GM19467 (cell line): ENCODE data around the gene C9orf43.
"Not testable (repeated sequence)": the region's sequence is repeated elsewhere in the genome, so short reads cannot be mapped to it uniquely, and the experiment has no call there.

Source experiments
- ATAC-seq: cut with Tn5 transposase; IDR thresholded peaks from one replicate; pipeline ENCODE4 v1.9.1; 2021; ENCODE audit warnings: mild to moderate bottlenecking, moderate library complexity; ENCODE audit not compliant: unreplicated experiment

The C9orf43 gene, protein sequence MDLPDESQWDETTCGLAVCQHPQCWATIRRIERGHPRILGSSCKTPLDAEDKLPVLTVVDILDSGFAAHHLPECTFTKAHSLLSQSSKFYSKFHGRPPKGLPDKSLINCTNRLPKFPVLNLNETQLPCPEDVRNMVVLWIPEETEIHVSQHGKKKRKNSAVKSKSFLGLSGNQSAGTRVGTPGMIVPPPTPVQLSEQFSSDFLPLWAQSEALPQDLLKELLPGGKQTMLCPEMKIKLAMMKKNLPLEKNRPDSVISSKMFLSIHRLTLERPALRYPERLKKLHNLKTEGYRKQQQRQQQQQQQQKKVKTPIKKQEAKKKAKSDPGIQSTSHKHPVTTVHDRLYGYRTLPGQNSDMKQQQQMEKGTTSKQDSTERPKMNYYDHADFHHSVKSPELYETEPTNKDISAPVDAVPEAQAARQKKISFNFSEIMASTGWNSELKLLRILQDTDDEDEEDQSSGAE

GRCh38 chr9:113410207-113410864 lies at the start of gene C9orf43, which contains the start of gene POLE3:
C9orf43 (plus strand) TSS chr9:113410747; CDS start chr9:113413494, 2,747 bp downstream.
POLE3 (minus strand) TSS chr9:113410675; CDS start chr9:113410293, 382 bp downstream.
- peak; percentile 87 for ATAC-seq

GRCh38 chr9:113361304-113362018 lies 49.1 kb upstream of the C9orf43 start:
- no peak for ATAC-seq

- no peak for ATAC-seq
Measured at GRCh38 chr9:113363336-113363735, 47.2 kb upstream of the C9orf43 start.

GRCh38 chr9:113364951-113365350 lies 45.6 kb upstream of the C9orf43 start:
- no peak for ATAC-seq

DNA sequence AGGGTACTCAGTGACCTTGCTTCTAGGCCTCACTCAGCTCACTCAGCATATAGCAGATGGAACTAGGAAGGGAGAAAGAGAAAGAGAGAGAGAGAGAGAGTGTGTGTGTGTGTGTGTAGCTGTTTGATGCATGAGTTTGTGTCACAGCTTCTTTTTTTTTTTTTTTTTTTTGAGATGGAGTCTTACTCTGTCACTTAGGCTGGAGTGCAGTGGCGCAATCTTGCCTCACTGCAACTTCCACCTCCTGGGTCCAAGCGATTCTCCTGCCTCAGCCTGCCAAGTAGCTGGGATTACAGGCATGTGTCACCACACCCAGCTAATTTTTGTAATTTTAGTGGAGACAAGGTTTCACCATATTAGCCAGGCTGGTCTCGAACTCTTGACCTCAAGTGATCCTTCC lies 44.9 kb upstream of the C9orf43 start:
- ATAC-seq = not testable (repeated sequence)

DNA sequence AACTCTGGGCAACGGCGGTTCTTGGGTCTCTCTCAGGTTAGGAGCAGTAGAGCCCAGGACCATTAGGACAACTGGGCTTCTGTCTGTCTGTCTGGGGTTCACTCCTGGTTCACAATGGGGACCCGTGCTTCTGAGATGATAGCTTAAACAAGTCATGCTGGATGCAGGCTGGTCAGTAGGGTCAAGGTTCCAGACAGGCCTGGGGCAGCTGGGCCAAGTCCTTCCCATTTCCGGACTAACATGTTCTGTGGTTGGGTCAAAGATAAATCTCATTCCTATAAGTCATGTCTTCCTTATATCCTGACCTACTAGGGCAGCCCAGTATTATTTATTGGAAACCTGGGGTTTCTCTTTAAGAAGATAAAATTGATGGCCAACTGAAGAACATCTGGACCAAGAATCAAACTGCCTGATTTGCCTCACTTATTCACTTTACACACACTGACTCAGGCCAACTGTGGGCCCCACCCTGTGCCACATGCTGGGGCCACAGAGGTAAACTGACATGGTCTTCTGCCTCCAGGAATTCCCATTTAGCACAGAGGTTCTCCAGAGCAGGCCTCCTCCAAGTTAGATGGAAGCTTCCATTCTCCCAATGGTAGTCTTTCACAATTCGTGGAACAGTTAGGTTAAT lies 42.1 kb upstream of the C9orf43 start:
- ATAC-seq = no peak

GRCh38 chr9:113368982-113369854 lies 41.3 kb upstream of the C9orf43 start:
- no peak for ATAC-seq

DNA sequence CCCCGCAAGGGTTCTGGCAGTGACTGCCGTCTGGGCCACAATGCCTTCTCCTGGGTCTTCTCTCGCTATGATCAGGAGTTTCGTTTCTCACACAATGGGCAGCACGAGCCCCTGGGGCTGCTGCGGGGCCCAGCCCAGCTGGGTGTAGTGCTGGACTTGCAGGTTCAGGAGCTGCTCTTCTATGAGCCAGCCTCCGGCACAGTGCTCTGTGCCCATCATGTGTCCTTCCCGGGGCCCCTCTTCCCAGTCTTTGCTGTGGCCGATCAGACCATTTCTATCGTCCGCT lies 40.7 kb upstream of the C9orf43 start:
- no peak for ATAC-seq

GRCh38 chr9:113370806-113371325 lies 39.7 kb upstream of the C9orf43 start:
- ATAC-seq = no peak

DNA sequence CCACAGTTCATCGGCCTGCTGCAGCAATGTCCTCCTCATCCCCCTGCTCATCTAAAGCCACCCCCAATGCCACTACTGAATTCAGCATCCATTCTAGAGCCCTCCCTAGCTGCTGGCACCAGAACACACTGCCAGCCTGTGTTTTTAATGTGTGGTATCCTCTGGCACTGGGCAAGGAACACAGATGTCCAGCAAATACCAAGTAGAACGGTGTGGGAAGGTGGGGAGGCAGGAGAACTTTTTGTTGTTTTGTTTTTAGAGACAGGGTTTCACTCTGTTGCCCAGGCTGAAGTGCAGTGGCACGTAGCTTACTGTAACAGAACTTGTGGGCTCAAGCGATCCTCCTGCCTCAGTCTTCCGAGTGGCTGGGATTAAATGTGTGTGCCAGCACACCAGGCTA lies 38.5 kb upstream of the C9orf43 start:
- ATAC-seq = no peak

DNA sequence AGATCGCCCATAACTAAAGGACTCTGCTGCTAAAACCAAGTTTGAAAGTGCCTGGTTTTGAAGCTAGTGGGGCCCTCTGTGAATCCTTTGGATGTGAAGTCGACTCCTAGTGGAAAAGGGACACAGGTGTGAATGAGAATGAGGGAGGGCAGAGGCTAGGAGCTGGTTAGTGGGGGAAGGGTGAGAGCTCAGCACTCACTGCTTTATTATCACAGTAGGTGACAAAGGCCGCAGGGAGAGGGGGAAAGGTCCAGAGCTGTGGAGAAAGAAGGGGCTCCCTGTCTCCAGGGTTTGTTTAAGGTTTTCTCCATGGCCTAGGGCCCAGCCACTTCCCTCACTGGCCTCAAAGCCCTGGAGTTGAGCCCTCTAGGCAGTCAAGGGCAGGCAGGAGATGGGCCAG lies 37.3 kb upstream of the C9orf43 start:
- ATAC-seq = no peak

GRCh38 chr9:113373676-113374392 lies 36.7 kb upstream of the C9orf43 start:
- ATAC-seq = no peak

- no peak for ATAC-seq
Measured at GRCh38 chr9:113375057-113376023, 35.2 kb upstream of the C9orf43 start.

GRCh38 chr9:113376634-113377567 lies 33.6 kb upstream of the C9orf43 start, which contains the start of gene HDHD3:
HDHD3 (minus strand) TSS chr9:113376986; CDS start chr9:113374354, 2,632 bp downstream.
- ATAC-seq = peak; percentile 77

- not testable (repeated sequence) for ATAC-seq
Measured at GRCh38 chr9:113379094-113379828, 31.3 kb upstream of the C9orf43 start.

DNA sequence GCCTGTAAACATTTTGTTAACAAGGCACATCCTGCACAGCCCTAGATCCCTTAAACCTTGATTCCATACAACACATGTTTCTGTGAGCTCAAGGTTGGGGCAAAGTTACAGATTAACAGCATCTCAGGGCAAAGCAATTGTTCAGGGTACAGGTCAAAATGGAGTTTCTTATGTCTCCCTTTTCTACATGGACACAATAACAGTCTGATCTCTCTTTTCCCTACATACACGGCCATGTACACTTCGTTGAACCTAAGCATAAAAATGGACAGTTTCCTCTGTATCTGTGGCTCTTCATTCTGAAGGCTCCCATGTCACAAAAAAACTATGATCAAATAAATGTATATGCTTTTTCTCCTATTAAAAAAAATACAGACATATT lies 30.7 kb upstream of the C9orf43 start:
- not testable (repeated sequence) for ATAC-seq
